Skeletal muscle satellite cell (primary cell): Measurements from ENCODE around the gene CREB3L1.
"Not testable (repeated sequence)": the region's sequence is repeated elsewhere in the genome, so short reads cannot be mapped to it uniquely, and the experiment has no call there.

ENCODE experiments used
- H3K27me3 ChIP-seq: 2 replicates; pipeline ENCODE4 v1.7.0; 2013; ENCODE audit warnings: low read length; ENCODE audit not compliant: control insufficient read depth, insufficient read depth
- H3K36me3 ChIP-seq: 2 replicates; pipeline ENCODE4 v1.7.0; 2013; ENCODE audit warnings: mild to moderate bottlenecking, control low read depth, low read length; ENCODE audit not compliant: insufficient read depth
- H3K4me1 ChIP-seq: 2 replicates; pipeline ENCODE4 v1.7.0; 2013; ENCODE audit warnings: low read length; ENCODE audit not compliant: control insufficient read depth, insufficient read depth
- H3K4me2 ChIP-seq: 2 replicates; pipeline ENCODE4 v1.7.0; 2013; ENCODE audit warnings: mild to moderate bottlenecking, low read length
- H3K4me3 ChIP-seq: 2 replicates; pipeline ENCODE4 v1.7.0; 2013; ENCODE audit warnings: low read length
- H3K9ac ChIP-seq: 2 replicates; pipeline ENCODE4 v1.7.0; 2013; ENCODE audit warnings: mild to moderate bottlenecking, low read depth, low read length, moderate library complexity
- H3K9me3 ChIP-seq: replicated peaks from 2 replicates; pipeline ENCODE4 v1.7.0; 2013; ENCODE audit warnings: mild to moderate bottlenecking, control low read depth, low read length

The CREB3L1 gene

DNA sequence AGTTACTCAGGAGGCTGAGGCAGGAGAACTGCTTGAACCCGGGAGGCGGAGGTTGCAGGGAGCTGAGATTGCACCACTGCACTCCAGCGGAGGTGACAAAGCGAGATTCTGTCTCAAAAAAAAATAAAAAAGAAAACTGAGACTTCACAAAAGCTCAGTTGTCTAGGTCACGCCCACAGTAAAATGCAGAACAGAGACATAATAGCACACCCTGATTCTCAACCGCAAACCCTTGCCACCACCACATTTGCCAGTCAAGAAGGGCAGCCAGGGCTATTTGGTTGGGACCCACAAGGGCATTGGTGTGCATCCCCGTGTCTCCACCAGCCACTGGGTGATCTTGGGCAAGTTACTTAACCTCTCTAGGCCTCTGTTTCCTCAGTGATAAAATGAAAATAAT is 25.4 kb downstream of the CREB3L1 start:
- Histone ChIP-seq H3K36me3 (peaks cover 8% of the 10 kb centered on the region), H3K9ac (no peak overlapping the region), H3K4me3 (no peak overlapping the region), H3K27me3 (no peaks in the 10 kb centered on the region), H3K4me2 (no peak overlapping the region), H3K4me1 (peaks cover 29% of the 10 kb centered on the region), H3K9me3 (no peaks in the 10 kb centered on the region)

DNA sequence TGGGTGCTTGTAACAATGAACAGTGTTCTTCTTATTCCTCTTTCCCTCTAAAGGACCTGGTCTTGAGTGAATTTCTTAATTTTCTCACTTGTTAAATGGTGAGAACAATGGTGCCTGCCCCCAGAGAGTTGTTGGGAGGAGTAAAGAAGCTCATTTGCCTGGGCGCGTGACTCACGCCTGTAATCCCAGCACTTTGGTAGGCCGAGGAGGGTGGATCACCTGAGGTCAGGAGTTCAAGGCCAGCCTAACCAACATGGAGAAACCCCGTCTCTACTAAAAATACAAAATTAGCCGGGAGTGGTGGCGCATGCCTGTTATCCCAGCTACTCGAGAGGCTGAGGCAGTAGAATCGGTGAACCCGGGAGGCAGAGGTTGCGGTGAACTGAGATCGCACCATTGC is 26.6 kb downstream of the CREB3L1 start:
- H3K9me3 ChIP-seq, H3K4me2 ChIP-seq, H3K27me3 ChIP-seq, H3K4me3 ChIP-seq, H3K9ac ChIP-seq: not testable (repeated sequence)
- peaks cover 21% of the 10 kb centered on the region for H3K4me1 ChIP-seq
- peaks cover 12% of the 10 kb centered on the region for H3K36me3 ChIP-seq

DNA sequence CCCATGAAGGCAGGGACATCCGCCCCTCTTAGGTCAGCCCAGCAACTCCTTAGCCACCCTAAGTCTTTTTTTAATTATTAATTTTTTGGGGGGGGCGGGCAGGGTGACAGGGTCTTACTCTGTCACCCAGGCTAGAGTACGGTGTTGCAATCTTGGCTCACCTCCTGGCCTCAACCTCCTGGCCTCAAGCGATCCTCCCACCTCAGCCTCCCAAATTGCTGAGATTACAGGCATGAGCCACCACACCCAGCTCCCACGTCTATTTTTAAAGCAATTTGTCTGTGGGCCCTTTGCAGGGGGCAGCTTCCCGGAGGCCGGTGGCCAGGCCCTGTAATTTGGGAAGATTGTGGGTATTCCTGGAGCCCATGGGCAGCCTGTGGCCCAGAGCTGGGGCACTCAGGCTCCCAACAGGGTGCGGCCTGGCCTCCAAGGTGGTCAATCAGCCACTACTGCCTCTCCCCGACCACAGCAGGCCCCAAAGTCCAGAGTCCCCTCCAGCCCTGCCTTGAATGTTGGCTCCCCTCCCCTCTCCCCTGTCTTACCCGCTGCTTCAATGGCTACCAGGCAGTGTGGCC is 27.2 kb downstream of the CREB3L1 start:
- H3K4me3 ChIP-seq: no peak overlapping the region

DNA sequence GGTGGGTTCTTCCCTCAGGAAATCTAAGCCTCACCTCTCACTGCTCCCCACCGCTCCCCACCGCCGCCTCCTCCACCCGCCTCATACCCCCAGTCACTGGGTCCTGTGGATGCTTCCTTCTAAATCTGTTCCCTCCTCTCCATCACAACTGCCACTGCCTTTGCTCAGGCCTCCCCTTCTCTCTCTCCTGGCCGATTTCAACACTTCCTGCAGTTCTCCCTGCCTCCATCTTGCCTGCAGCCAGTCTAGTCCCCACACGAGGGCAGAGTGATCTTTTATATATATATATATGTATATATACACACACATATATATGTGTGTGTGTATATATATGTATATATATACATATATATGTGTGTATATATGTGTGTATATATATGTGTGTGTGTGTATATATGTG is 27.8 kb downstream of the CREB3L1 start:
- no peak overlapping the region for H3K4me2 ChIP-seq
- H3K36me3 ChIP-seq: peaks cover 25% of the 10 kb centered on the region
- H3K4me3 ChIP-seq: no peak overlapping the region
- no peaks in the 10 kb centered on the region for H3K9me3 ChIP-seq
- peaks cover 12% of the 10 kb centered on the region for H3K4me1 ChIP-seq
- no peak overlapping the region for H3K9ac ChIP-seq
- no peaks in the 10 kb centered on the region for H3K27me3 ChIP-seq

More for the DNA sequence above, 27.2 kb downstream of the CREB3L1 start:
- Histone ChIP-seq H3K27me3 (no peaks in the 10 kb centered on the region), H3K36me3 (peaks cover 19% of the 10 kb centered on the region), H3K4me1 (peaks cover 16% of the 10 kb centered on the region), H3K9me3 (no peaks in the 10 kb centered on the region), H3K4me2 (no peak overlapping the region), H3K9ac (no peak overlapping the region)

DNA sequence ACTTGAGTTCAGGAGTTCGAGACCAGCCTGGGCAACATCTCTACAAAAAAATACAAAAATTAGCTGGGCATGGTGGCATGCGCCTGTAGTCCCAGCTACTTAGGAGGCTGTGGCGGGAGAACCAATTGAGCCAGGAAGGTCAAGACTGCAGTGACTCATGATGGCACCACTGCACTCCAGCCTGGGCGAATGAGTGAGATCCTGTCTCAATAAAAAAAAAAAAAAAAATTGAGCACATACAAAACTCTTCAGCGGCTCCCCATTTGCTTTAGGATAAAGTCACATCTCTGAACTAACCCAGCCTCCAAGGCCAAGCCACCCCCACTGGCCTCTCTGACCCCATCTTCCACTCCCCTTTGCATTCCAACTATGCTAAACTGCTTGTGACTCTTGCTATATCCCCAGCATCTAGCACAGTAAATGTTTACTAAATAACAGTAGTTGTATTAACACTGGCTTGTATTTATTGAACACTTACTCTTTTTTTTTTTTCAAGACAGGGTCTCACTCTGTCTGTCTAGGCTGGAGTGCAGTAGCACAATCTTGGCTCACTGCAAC is 28.9 kb downstream of the CREB3L1 start:
- no peak overlapping the region for H3K4me2 ChIP-seq
- H3K36me3 ChIP-seq: peaks cover 32% of the 10 kb centered on the region
- H3K4me1 ChIP-seq: peaks cover 12% of the 10 kb centered on the region
- no peaks in the 10 kb centered on the region for H3K27me3 ChIP-seq
- no peak overlapping the region for H3K4me3 ChIP-seq
- H3K9ac ChIP-seq: no peak overlapping the region
- no peaks in the 10 kb centered on the region for H3K9me3 ChIP-seq

DNA sequence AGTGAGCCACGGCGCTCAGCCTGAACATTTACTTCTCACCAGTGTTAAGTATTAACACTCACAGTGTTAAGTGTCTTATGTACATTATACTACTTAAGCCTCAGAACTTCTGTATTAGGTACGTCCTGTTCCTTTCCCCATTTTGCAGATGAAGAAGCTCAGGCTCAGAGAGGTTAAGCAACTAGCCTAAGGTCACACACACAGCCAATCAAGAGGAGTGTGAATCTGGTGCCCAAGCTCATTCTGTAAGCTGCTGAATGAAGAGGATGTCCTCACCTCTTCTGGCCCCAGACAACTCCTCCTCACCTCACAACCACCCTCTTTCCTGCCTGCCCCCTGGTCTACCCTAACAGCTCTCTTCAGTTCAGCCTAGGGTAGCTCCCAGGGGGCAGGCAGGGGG is 29.9 kb downstream of the CREB3L1 start:
- H3K36me3 ChIP-seq: peaks cover 37% of the 10 kb centered on the region
- no peak overlapping the region for H3K9ac ChIP-seq
- no peaks in the 10 kb centered on the region for H3K9me3 ChIP-seq
- no peak overlapping the region for H3K4me2 ChIP-seq
- no peak overlapping the region for H3K4me3 ChIP-seq
- H3K27me3 ChIP-seq: no peaks in the 10 kb centered on the region
- peaks cover 12% of the 10 kb centered on the region for H3K4me1 ChIP-seq

DNA sequence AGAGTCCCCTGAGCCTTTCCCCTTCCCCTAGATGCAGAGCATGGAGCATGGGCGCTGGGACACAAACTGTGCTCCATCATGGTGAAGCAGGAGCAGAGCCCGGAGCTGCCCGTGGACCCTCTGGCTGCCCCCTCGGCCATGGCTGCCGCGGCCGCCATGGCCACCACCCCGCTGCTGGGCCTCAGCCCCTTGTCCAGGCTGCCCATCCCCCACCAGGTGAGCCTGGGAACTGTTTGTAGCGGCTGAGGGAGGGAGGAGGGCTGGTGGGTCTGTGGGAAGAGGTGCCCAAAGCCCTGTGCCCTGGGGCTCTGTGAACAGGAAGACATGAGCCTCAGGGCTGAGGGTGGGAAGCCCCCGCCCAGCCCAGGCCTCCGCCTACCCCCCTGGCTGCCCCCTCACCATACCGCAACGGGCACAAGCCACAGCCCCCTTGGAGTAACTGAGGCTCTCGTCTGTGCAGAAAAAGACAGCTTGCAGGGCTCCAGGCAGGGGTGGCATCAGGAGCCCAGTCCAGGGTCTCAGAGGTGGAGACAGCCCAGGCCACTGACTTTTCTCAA is 30.4 kb downstream of the CREB3L1 start:
- no peaks in the 10 kb centered on the region for H3K27me3 ChIP-seq
- no peak overlapping the region for H3K9ac ChIP-seq
- H3K4me1 ChIP-seq: peaks cover 12% of the 10 kb centered on the region
- H3K9me3 ChIP-seq: no peaks in the 10 kb centered on the region
- H3K4me2 ChIP-seq: no peak overlapping the region
- peaks cover 40% of the 10 kb centered on the region for H3K36me3 ChIP-seq
- H3K4me3 ChIP-seq: no peak overlapping the region

DNA sequence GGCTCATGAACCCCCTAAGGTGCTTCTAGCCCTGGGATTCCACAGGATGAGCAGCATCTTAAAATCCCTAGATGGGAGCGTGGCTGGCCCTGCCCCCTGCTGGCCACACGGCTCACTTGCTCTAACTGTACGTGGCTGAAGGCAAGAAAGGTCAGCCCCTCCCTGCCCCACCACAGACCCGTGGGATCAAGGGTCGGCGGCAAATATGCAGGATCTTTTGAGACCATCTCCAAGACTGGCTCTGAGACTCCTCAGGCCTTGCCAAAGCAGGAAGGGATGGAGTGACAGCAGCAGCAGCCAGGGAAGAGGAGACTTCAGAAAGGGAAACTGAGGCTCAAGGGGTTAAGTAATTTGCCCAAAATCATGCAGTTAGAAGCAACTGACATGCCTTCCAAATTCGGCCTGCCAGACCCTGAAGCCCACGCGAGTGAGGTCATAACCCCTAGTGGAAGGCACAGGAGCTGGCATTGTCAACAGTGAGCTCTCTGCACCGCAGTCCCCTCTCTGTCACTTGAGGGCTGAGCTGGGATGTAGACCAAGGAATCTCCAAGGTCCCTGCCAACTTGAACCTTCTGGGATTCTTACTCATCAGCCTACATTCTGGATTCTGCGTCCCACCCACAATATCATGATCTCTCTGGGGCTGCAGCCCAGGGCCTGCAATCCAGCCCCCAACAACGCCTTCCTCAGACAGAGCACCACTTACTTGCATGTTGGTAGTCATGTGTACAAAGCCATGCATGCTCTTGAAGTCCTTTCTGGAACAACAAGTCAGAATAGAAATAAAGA is 31.4 kb downstream of the CREB3L1 start:
- Histone ChIP-seq H3K4me1 (peaks cover 12% of the 10 kb centered on the region), H3K4me3 (no peak overlapping the region), H3K27me3 (no peaks in the 10 kb centered on the region), H3K9me3 (no peaks in the 10 kb centered on the region), H3K4me2 (no peak overlapping the region), H3K9ac (no peak overlapping the region), H3K36me3 (peaks cover 44% of the 10 kb centered on the region)

DNA sequence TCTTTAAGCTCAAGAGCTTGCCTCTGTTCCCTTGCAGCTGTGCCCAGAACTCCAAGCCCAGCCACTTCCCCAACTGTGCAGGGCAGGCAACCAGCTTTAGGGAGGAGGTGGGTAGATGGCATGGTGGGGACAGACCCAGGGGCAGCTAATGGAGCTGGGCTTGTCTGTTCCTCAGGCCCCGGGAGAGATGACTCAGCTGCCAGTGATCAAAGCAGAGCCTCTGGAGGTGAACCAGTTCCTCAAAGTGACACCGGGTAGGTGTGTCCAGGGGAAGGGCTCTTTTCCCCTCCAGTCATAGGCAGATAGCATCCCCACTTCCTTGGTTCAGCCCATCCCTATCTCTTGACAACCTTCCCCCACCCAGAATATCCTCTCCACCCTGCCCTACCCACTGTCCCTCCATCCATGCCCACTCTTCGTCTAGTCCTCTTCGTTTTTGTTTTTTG is 32.4 kb downstream of the CREB3L1 start:
- Histone ChIP-seq H3K4me2 (no peak overlapping the region), H3K36me3 (peaks cover 44% of the 10 kb centered on the region), H3K4me1 (peaks cover 12% of the 10 kb centered on the region)

DNA sequence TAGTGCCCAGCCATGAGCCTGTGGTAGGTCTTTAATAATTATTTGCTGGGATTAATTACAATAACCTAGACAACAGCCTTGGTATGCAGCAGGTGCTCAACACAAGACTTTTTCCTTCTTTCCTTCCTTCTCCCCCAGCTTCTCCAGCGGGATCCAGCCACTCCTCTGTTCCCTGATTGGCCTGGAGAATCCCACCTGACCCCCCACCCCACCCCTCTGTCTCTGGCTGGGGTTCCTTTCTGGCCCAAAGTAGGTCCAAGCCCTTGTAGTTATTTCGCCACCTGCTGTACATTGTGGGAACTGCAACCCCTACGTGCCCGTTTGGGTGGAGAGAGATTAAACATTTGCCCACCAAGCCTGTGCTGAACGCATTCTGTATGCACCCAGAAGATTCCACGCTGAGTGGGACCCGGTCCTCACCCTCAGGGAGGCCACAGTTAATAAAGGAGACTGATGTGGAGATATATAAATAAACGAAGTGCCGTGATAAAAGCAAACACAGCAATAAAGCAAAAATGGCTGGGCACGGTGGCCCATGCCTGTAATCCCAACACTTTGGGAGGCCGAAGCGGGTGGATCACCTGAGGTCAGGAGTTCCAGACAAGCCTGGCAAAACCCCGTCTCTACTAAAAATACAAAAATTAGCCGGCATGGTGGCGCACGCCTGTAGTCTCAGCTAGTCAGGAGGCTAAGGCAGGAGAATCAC is 37.7 kb downstream of the CREB3L1 start:
- Histone ChIP-seq H3K4me1 (no peaks in the 10 kb centered on the region), H3K9me3 (no peaks in the 10 kb centered on the region), H3K9ac (no peak overlapping the region), H3K4me3 (no peak overlapping the region), H3K4me2 (no peak overlapping the region), H3K27me3 (no peaks in the 10 kb centered on the region), H3K36me3 (peaks cover 76% of the 10 kb centered on the region)

More for the DNA sequence above, 32.4 kb downstream of the CREB3L1 start:
- no peak overlapping the region for H3K9ac ChIP-seq
- no peaks in the 10 kb centered on the region for H3K9me3 ChIP-seq
- no peak overlapping the region for H3K4me3 ChIP-seq
- no peaks in the 10 kb centered on the region for H3K27me3 ChIP-seq
